ENCODE data around the gene C9orf43. TPM values are rescaled to one million over a fixed set of nuclear protein-coding genes. Genes with fewer than 3 reads are reported as not detected.

Gene C9orf43
- total and polyA plus RNA-seq, 4 donors: 0.27 to 1.2 (median 0.51) TPM

DNA sequence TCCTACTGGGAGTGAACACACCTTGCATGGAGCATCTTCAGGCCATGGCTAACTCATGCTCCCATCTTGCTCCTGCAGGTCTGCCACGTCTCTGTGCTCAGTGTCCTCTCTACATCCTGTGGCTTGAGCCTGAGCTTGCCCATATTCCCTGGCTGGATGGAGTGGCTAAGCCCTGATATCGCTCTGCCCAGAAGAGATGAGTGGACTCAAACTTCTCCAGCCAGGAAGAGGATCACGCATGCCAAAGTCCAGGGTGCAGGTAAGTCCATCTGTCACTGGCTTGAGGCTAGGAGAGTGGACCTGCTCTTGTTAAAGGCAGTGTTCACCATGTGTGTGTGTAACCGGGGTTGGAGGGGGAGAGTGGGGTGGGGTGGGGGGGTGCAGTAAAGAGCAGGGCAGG, 51.4 kb downstream of the C9orf43 start:
- TF ChIP-seq, protein P1, sequence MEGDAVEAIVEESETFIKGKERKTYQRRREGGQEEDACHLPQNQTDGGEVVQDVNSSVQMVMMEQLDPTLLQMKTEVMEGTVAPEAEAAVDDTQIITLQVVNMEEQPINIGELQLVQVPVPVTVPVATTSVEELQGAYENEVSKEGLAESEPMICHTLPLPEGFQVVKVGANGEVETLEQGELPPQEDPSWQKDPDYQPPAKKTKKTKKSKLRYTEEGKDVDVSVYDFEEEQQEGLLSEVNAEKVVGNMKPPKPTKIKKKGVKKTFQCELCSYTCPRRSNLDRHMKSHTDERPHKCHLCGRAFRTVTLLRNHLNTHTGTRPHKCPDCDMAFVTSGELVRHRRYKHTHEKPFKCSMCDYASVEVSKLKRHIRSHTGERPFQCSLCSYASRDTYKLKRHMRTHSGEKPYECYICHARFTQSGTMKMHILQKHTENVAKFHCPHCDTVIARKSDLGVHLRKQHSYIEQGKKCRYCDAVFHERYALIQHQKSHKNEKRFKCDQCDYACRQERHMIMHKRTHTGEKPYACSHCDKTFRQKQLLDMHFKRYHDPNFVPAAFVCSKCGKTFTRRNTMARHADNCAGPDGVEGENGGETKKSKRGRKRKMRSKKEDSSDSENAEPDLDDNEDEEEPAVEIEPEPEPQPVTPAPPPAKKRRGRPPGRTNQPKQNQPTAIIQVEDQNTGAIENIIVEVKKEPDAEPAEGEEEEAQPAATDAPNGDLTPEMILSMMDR (IDR thresholded peaks at IDR 0.05; ENCODE audit: control extremely low read depth, extremely low read depth): no peak
- H3K27ac ChIP-seq (ENCODE audit: low read depth in 1 of 2, low read length in 1 of 2): no peak overlapping the region
- H3K4me3 ChIP-seq: no peak overlapping the region
- DNase-seq (no peak), ATAC-seq (ENCODE audit: insufficient read depth, low FRiP score) (no peak)
- WGBS, 2 donors: 95 to 97% methylated on average over 4 of the region's 4 CpGs
- no peaks in the 10 kb centered on the region for H3K9me3 ChIP-seq (ENCODE audit: control insufficient read depth in 4 of 4, insufficient read depth in 3 of 4, low read length in 3 of 4)
- H3K36me3 ChIP-seq (ENCODE audit: control insufficient read depth in 4 of 4, insufficient read depth in 4 of 4, low read length in 4 of 4): no peaks in the 10 kb centered on the region
- peaks cover 0 to 15% (median 0%) of the 10 kb centered on the region in 3 donors for H3K27me3 ChIP-seq (ENCODE audit: control insufficient read depth in 3 of 3, insufficient read depth in 3 of 3, low read length in 2 of 3)
- peaks cover 0 to 15% (median 4%) of the 10 kb centered on the region in 5 donors for H3K4me1 ChIP-seq (ENCODE audit: control insufficient read depth in 5 of 5, insufficient read depth in 5 of 5, low read length in 5 of 5)
- no peak overlapping the region for H3K9ac ChIP-seq (ENCODE audit: insufficient read depth in 1 of 2, low read length in 2 of 2)

DNA sequence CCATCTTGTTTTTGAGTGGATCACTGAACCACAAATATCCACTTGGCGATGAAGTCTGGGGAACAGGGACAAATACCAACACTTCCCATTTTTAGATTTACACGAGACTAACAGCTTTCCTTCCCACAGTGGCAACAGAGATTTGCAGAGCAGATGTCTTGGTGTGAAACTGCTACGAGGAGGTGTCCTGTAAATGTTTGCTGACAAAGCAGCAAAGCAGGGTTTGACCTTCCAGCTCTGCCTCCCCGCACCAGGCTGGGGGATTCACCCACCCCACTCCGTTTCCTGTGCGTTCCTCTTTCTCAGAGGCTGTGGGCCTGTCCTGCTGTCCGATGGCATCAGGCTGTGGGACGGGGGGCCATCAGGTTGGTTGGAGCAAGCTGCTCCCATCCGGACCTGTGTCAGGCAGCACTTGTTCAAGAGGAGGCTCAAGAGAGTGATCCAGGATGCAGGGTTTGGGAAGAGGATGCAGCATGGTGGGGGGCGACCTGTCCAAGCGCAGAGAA, 52.3 kb downstream of the C9orf43 start:
- WGBS, 2 donors: 81 to 86% methylated on average over 11 of the region's 11 CpGs
- Histone ChIP-seq H3K4me1 (ENCODE audit: control insufficient read depth in 5 of 5, insufficient read depth in 5 of 5, low read length in 5 of 5) (peaks cover 0 to 15% (median 3%) of the 10 kb centered on the region in 5 donors), H3K9me3 (ENCODE audit: control insufficient read depth in 4 of 4, insufficient read depth in 3 of 4, low read length in 3 of 4) (no peaks in the 10 kb centered on the region), H3K27ac (ENCODE audit: low read depth in 1 of 2, low read length in 1 of 2) (no peak overlapping the region), H3K4me3 (no peak overlapping the region), H3K27me3 (ENCODE audit: control insufficient read depth in 3 of 3, insufficient read depth in 3 of 3, low read length in 2 of 3) (peaks cover 0 to 15% (median 0%) of the 10 kb centered on the region in 3 donors), H3K36me3 (ENCODE audit: control insufficient read depth in 4 of 4, insufficient read depth in 4 of 4, low read length in 4 of 4) (no peaks in the 10 kb centered on the region), H3K9ac (ENCODE audit: insufficient read depth in 1 of 2, low read length in 2 of 2) (no peak overlapping the region)
- DNase-seq (peak in 1 of 3 donors; percentile 20), ATAC-seq (ENCODE audit: insufficient read depth, low FRiP score) (no peak)
- TF ChIP-seq, protein P1 (IDR thresholded peaks at IDR 0.05; ENCODE audit: control extremely low read depth, extremely low read depth): no peak

DNA sequence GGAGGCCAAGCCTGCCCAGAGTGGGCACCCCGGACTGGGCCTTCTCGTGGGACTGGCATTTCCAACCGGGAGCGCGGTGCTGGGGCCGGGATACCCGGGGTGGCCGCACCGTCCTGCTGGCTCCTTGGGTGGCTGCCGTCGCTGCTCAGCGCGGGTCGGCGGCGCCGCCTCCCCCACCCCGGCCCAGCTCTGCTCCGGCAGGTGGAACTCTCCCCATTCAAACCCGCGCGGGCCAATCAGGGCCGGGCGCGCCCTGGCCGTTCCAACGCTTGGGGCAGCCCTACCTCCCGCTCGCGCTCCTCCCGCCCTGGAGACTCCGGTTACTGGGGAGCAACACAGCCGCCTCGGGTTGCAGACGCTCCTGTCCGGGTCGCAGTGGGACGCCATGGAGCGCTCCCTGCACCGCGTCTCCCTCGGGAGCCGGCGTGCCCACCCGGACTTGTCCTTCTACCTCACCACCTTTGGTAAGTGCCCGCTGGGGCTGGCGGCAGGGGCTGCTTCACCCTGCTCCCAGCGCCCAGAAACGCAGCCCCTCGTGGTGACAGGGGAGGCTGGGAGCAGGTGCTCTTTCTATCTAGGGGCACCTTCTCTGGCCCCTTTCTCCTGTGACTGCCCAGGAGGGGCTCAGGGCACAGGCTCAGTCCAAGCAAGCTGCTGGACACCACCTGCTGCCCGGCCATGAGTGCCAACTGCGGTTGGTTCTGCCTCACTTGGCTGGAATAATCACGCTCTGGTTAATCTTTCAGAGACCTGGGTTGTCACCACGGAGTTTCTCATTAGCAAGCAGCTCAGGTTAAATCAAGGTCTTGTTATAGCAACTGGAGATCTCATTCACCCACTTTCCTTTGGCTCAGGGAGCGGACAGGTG, 53.1 kb downstream of the C9orf43 start, which contains the start of gene RGS3:
Gene RGS3 (plus strand): TSS at position 310 of the 868 bp plus-strand sequence. CDS start 76 bp downstream, at position 386.
- no peaks in the 10 kb centered on the region for H3K9me3 ChIP-seq (ENCODE audit: control insufficient read depth in 4 of 4, insufficient read depth in 3 of 4, low read length in 3 of 4)
- peak within 1 kb of the TSS; percentile 6 to 78 for H3K27ac ChIP-seq (ENCODE audit: low read depth in 1 of 2, low read length in 1 of 2)
- H3K9ac ChIP-seq (ENCODE audit: insufficient read depth in 1 of 2, low read length in 2 of 2): peak within 1 kb of the TSS in 1 of 2 donors; percentile 29
- peaks cover 0 to 15% (median 0%) of the 10 kb centered on the region in 3 donors for H3K27me3 ChIP-seq (ENCODE audit: control insufficient read depth in 3 of 3, insufficient read depth in 3 of 3, low read length in 2 of 3)
- 37 to 71% methylated on average over 55 of the region's 55 CpGs for WGBS, 2 donors
- ATAC-seq (ENCODE audit: insufficient read depth, low FRiP score) (peak; percentile 92), DNase-seq (peak; percentile 46 to 76 (median 68))
- H3K4me1 ChIP-seq (ENCODE audit: control insufficient read depth in 5 of 5, insufficient read depth in 5 of 5, low read length in 5 of 5): peaks cover 0 to 15% (median 5%) of the 10 kb centered on the region in 5 donors
- H3K36me3 ChIP-seq (ENCODE audit: control insufficient read depth in 4 of 4, insufficient read depth in 4 of 4, low read length in 4 of 4): no peaks in the 10 kb centered on the region
- TF ChIP-seq, protein P1 (IDR thresholded peaks at IDR 0.05; ENCODE audit: control extremely low read depth, extremely low read depth): no peak
- H3K4me3 ChIP-seq: peak within 1 kb of the TSS; percentile 18
